Aorta (tissue), 5 donors: ENCODE results near the gene DCST2. TPM values are rescaled to one million over a fixed set of nuclear protein-coding genes. Genes with fewer than 3 reads are reported as not detected.

ENCODE experiments used
- ATAC-seq: fragments of 200-7000 bp; cut with Tn5 transposase; one replicate; pipeline ENCODE4 v1.9.1; 2022; ENCODE audit warnings: moderate library complexity; ENCODE audit not compliant: low FRiP score
- DNase-seq, 2 donors: peaks; one replicate each; pipeline ENCODE4 v3.0.0-alpha.2; 2020
- H3K27ac ChIP-seq, 2 donors: one replicate each; pipeline ENCODE4 v1.5.1; 2013; ENCODE audit warnings: low read length in 2 of 2, mild to moderate bottlenecking in 2 of 2, moderate library complexity in 2 of 2, control low read depth in 1 of 2, inconsistent platforms in 1 of 2, low read depth in 1 of 2
- H3K27me3 ChIP-seq, 2 donors: one replicate each; pipeline ENCODE4 v1.6.1; 2013; ENCODE audit warnings: control low read depth in 1 of 2, low read length in 1 of 2, mild to moderate bottlenecking in 1 of 2, moderate library complexity in 1 of 2; ENCODE audit not compliant: insufficient read depth in 2 of 2, control insufficient read depth in 1 of 2
- H3K36me3 ChIP-seq, 2 donors: one replicate each; pipeline ENCODE4 v1.6.1; 2013; ENCODE audit warnings: control low read depth in 1 of 2, low read length in 1 of 2, mild to moderate bottlenecking in 1 of 2; ENCODE audit not compliant: insufficient read depth in 2 of 2, control insufficient read depth in 1 of 2
- H3K4me1 ChIP-seq, 2 donors: one replicate each; pipeline ENCODE4 v1.6.1; 2013; ENCODE audit warnings: low read length in 2 of 2, control low read depth in 1 of 2, mild to moderate bottlenecking in 1 of 2, moderate library complexity in 1 of 2; ENCODE audit not compliant: insufficient read depth in 2 of 2, control insufficient read depth in 1 of 2
- H3K4me3 ChIP-seq, 2 donors: one replicate each; pipeline ENCODE4 v1.5.1; 2013; ENCODE audit warnings: low read length in 2 of 2, control low read depth in 1 of 2, mild to moderate bottlenecking in 1 of 2
- H3K9me3 ChIP-seq: one replicate; pipeline ENCODE4 v1.6.1; 2013; ENCODE audit warnings: mild to moderate bottlenecking, low read length; ENCODE audit not compliant: control insufficient read depth
- WGBS, 2 donors: extraction: QIAGEN DNeasy Blood & Tissue Kit; methylation state at CpG; one replicate each; pipeline ENCODE4 v1.1.7; 2013; 5-methylcytosine and 5-hydroxymethylcytosine counted together
- intact Hi-C, 2 donors: fragments of 100-400 bp; cut with DNase I; formaldehyde crosslinking; loops; one replicate each; pipeline versions ENCODE4 v1.14.2 to v1.15.0; 2022
- polyA plus RNA-seq, 2 donors: library from polyadenylated mRNA; stranded (reverse); fragments of 200-250 nt; gene quantifications; one replicate each; pipeline ENCODE4 v1.2.3, GENCODE V29; 2013
- total RNA-seq, 2 donors: library from RNA; stranded (reverse); fragmentation: NEBNext Ultra II Directional; extraction: Animal tissue kit (Norgen Biotek cat#: 25700); gene quantifications; one replicate each; pipeline ENCODE4 v1.2.1, GENCODE V29; 2021
- donor health status: healthy with polysubstance abuse.
- donor health status: Bipolar disorder and iron deficiency.
- donor health status: DM: no; HTN: no; CAD: no.
- donor health status: DM: no; HTN: no; CAD: no.
- donor health status: DM: yes; HTN: yes; CAD: no.

DCST2 gene
- total and polyA plus RNA-seq, 4 donors, result 0.25 to 5.6 (median 1.3) TPM

- intact Hi-C loops, result no loop called here
- no peak overlapping the region for H3K27ac ChIP-seq
- DNase-seq, result peak; percentile 84 to 92
- no peaks in the 10 kb centered on the region for H3K4me1 ChIP-seq
- no peaks in the 10 kb centered on the region for H3K36me3 ChIP-seq
- no peaks in the 10 kb centered on the region for H3K27me3 ChIP-seq
- no peak overlapping the region for H3K4me3 ChIP-seq
- H3K9me3 ChIP-seq, result no peaks in the 10 kb centered on the region
- ATAC-seq, result peak; percentile 84
- WGBS, 2 donors, result 2 to 3% methylated on average over 60 to 61 of the region's 61 CpGs
Observed at GRCh38 chr1:155070721-155071569, 37.4 kb upstream of the DCST2 start.

GRCh38 chr1:155070158-155070621 is 36.6 kb upstream of the DCST2 start:
- H3K9me3 ChIP-seq, result no peaks in the 10 kb centered on the region

GRCh38 chr1:155069551-155070157 is 36.1 kb upstream of the DCST2 start:
- WGBS, 2 donors, result 82 to 85% methylated on average over 5 to 7 of the region's 7 CpGs
- ATAC-seq (no peak), DNase-seq (no peak)
- Histone ChIP-seq H3K4me1 (no peaks in the 10 kb centered on the region), H3K27ac (no peak overlapping the region), H3K4me3 (no peak overlapping the region), H3K27me3 (no peaks in the 10 kb centered on the region), H3K9me3 (no peaks in the 10 kb centered on the region), H3K36me3 (no peaks in the 10 kb centered on the region)
- intact Hi-C loops, result no loop called here

More at GRCh38 chr1:155070158-155070621, 36.6 kb upstream of the DCST2 start:
- 24 to 37% methylated on average over 22 to 28 of the region's 28 CpGs for WGBS, 2 donors
- no peak overlapping the region for H3K27ac ChIP-seq
- H3K4me1 ChIP-seq, result no peaks in the 10 kb centered on the region
- no peak overlapping the region for H3K4me3 ChIP-seq
- ATAC-seq, result no peak
- H3K36me3 ChIP-seq, result no peaks in the 10 kb centered on the region
- no peak for DNase-seq
- H3K27me3 ChIP-seq, result no peaks in the 10 kb centered on the region
- intact Hi-C loops, result no loop called here

GRCh38 chr1:155068599-155068998 is 35.0 kb upstream of the DCST2 start:
- no peaks in the 10 kb centered on the region for H3K4me1 ChIP-seq
- 87 to 93% methylated on average over 3 of the region's 3 CpGs for WGBS, 2 donors
- H3K36me3 ChIP-seq, result no peaks in the 10 kb centered on the region
- H3K4me3 ChIP-seq, result no peak overlapping the region
- intact Hi-C loops, result no loop called here
- no peak overlapping the region for H3K27ac ChIP-seq
- H3K9me3 ChIP-seq, result no peaks in the 10 kb centered on the region
- no peak for ATAC-seq
- no peak for DNase-seq
- H3K27me3 ChIP-seq, result no peaks in the 10 kb centered on the region

GRCh38 chr1:155066777-155067176 is 33.2 kb upstream of the DCST2 start:
- no peaks in the 10 kb centered on the region for H3K9me3 ChIP-seq
- 82 to 85% methylated on average over 8 of the region's 8 CpGs for WGBS, 2 donors
- H3K36me3 ChIP-seq, result no peaks in the 10 kb centered on the region
- H3K27ac ChIP-seq, result no peak overlapping the region
- no peaks in the 10 kb centered on the region for H3K4me1 ChIP-seq
- H3K27me3 ChIP-seq, result no peaks in the 10 kb centered on the region
- ATAC-seq, result no peak
- intact Hi-C loops, result no loop called here
- H3K4me3 ChIP-seq, result no peak overlapping the region
- no peak for DNase-seq

GRCh38 chr1:155064832-155065429 is 31.4 kb upstream of the DCST2 start:
- Histone ChIP-seq H3K4me1 (no peaks in the 10 kb centered on the region), H3K9me3 (no peaks in the 10 kb centered on the region), H3K27me3 (no peaks in the 10 kb centered on the region), H3K36me3 (no peaks in the 10 kb centered on the region), H3K4me3 (no peak overlapping the region), H3K27ac (no peak overlapping the region)
- ATAC-seq (no peak), DNase-seq (no peak)
- WGBS, 2 donors, result 67 to 76% methylated on average over 5 of the region's 5 CpGs
- intact Hi-C loops, result loop anchor here in 1 of 2 donors (5.0 kb wide), 1 partner anchor 63 kb away; the partner anchor contains the start of gene ZBTB7B

GRCh38 chr1:155064111-155064831 is 30.7 kb upstream of the DCST2 start:
- Histone ChIP-seq H3K9me3 (no peaks in the 10 kb centered on the region), H3K4me3 (peak overlapping the region; percentile 40 to 54), H3K4me1 (no peaks in the 10 kb centered on the region), H3K27ac (no peak overlapping the region), H3K27me3 (no peaks in the 10 kb centered on the region), H3K36me3 (no peaks in the 10 kb centered on the region)
- whole genome bisulfite sequencing, 2 donors, result 8 to 9% methylated on average over 14 of the region's 14 CpGs
- no peak for DNase-seq
- intact Hi-C loops, result loop anchor here in 1 of 2 donors (5.0 kb wide), 1 partner anchor 62 kb away; the partner anchor contains the start of gene ZBTB7B
- ATAC-seq, result peak; percentile 5

GRCh38 chr1:155063550-155064110 is 30.0 kb upstream of the DCST2 start, which contains the start of gene EFNA4:
Gene EFNA4, plus strand, starts transcription at chr1:155063740. Its CDS starts 84 bp downstream, at chr1:155063824.
- intact Hi-C loops, result loop anchor here in 1 of 2 donors (1.0 to 5.0 kb wide), 2 partner anchors 21 to 61 kb away; partner anchors contain the start of gene ZBTB7B
- no peaks in the 10 kb centered on the region for H3K27me3 ChIP-seq

More at GRCh38 chr1:155063550-155064110, 30.0 kb upstream of the DCST2 start, which contains the start of gene EFNA4:
- DNase-seq (peak; percentile 92 to 94), ATAC-seq (peak; percentile 90)
- H3K36me3 ChIP-seq, result no peaks in the 10 kb centered on the region
- no peaks in the 10 kb centered on the region for H3K4me1 ChIP-seq
- no peaks in the 10 kb centered on the region for H3K9me3 ChIP-seq
- peak within 1 kb of the TSS; percentile 40 to 54 for H3K4me3 ChIP-seq
- 0% methylated on average over 37 to 57 of the region's 57 CpGs for WGBS, 2 donors
- H3K27ac ChIP-seq, result no peak within 1 kb of the TSS
